GM21825 (cell line): ENCODE measurements around the gene KANSL1.

Source experiments
- ATAC-seq: cut with Tn5 transposase; IDR thresholded peaks from one replicate; pipeline ENCODE4 v1.9.1; 2021; ENCODE audit warnings: mild to moderate bottlenecking, moderate library complexity; ENCODE audit not compliant: unreplicated experiment

The KANSL1 gene

DNA sequence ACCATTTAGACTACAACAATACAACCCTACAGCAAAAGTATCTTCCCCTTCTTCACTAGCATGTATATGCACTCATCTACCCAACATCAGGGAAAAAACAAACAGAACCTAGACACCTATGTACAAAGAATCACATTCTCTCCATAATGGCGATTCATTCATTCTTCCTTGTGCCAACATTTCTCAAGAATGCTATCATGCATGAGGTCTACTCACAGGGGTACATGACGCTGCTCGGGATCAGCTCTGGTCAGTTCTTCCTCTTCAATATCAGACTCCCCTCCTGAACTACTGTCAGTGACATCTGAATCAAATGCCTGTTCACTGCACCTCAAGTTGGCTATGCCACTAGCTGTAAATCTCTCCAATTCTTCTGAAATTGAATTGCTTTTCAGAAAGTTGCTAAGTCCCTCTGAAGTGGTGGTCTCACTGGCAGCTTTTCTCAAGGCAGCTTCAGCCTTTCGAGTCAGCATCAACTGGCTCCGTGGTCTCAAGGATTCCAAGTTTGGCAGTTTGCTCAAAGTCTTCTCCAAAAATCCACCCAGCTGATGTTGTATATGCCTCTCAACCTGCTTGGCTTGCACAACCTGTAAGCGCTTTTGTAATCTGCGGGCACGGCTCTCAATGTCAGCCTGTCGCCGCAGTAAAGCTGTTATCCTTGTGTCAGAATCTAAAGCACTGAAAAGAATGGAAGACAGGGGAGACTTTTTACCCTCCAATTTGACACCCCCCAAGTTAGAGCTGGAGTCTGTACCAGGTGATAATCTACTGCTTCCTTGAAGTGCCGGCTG, 22.4 kb downstream of the KANSL1 start:
- no peak for ATAC-seq

DNA sequence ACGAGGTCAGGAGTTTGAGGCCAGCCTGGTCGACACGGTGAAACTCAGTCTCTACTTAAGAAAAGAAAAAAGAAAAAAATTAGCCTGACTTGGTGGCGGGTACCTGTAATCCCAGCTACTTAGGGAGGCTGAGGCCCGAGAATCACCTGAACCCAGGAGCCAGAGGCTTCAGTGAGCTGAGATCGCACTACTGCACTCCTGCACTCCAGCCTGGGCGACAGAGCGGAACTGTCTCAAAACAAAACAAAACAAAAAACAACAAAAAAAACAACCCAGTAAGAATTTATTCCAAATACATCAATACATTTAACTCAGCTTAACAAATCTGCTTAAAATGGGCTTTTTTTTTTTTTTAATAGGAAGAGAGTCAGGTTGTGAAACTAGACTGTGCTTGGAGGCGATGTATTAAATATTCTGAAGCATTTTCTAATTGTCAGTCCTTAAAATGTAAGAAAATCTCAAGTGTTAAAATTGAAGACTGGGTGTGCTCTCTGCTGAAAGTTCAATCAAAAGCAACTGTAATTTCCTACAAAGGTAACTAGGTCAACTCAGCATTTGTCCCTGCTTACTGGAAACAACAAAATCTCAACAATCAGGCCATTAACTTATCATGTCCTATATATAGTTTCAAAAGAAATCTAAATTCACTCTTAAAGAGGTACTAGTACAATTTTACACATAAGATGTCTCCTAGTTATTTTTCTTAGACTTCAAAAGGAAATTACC, 23.2 kb downstream of the KANSL1 start:
- no peak for ATAC-seq

DNA sequence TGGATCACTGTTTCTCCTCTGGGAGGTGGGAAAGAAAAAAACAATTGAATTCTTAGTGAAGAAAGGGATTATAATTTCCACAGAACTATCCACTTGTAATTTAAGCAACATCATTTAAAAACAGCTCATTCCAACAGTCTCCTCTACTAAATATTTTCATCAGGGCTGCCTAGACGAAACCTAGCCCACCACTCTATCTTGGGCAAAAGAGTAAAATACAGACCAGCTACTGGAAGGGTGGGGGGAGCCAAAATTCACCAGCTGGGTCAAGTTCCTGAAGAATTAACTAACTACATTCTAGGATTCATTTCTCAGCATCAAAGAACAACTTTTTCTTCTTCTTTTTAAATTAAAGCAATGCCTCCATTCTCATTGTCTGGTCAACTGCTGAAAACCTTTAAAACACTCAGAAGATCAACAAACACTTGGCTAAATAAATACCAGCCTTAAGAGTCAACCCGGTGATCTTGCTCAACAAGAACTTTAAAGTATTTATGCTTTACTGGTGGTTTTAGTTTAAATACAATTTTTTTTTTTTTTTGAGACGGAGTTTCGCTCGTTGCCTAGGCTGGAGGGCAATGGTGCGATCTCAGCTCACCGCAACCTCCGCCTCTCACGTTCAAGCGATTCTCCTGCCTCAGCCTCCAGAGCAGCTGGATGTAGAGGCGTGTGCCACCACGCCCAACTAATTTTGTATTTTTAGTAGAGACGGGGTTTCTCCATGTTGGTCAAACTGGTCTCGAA, 25.2 kb downstream of the KANSL1 start:
- ATAC-seq = no peak

DNA sequence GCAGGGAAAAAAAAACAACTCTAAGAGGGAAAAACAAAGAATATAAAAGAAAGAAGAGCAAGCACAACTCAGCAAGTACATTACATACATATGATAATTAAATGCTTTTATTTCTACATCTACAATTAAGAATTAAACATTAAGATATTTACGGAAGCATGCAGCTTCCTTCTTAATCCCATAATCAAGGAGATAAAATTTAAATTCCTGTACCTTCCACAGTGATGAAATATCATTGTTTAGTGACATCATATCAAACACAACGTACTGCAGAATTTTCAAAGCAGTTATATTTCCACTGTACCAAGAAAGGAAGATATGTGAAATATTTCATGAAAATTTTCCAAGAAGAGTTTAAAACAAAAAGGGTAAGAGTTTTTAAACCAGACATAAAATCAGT, 26.0 kb downstream of the KANSL1 start:
- ATAC-seq = no peak

DNA sequence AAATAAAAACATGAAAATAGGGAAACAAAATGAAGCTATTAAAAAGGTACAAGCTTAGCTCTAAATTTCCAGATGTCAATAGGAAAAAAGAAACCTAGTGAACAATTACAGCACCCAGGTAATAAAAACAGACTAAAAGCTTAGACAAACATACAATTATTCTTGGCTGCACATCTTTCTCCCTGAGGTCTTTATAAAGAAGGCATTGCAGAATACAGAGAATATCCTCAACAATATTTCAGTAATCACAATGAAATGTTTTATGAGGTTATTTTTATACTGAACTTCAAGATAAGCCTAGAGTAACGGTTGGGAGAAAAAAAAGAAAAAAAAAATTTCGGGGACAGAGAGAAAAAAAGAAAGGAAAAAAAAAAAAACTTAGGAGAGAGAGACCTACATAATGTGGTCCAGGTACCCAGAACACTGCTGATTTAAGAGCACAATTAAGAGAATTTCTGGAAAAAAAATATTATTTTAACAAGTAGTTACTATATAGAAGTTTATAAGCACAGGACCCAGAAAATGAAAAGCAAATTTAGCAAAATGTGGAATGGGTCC, 26.5 kb downstream of the KANSL1 start:
- ATAC-seq = no peak

DNA sequence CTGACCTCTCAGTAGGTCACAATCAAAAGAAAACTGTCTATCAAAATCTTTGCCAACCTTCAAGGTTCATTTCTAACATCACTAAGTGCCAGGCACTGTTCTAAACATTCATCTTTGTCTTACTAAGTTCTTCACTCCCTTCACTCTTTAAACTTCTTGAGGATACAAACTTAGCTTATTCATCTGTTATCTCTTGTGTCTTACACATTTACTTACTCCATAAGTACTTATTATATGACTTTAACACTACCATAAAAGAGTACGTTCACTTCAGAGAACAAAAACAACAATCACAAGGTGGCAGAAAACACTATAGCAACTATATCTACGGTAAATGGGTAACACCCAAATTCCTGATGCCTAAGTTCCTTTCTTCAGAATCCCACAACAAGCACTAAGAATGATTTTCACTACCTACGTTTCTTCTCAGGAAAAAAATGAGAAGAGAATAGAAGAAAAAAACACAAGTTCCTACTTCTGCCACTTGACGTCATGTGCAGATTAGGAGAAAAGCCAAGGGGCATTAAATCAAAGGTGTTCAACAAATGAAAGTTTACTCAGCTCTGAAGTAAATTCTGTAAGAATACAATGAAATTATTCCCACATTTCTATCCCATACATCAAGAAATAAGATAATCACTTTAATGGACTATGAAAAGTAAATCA, 29.2 kb downstream of the KANSL1 start:
- ATAC-seq = no peak

DNA sequence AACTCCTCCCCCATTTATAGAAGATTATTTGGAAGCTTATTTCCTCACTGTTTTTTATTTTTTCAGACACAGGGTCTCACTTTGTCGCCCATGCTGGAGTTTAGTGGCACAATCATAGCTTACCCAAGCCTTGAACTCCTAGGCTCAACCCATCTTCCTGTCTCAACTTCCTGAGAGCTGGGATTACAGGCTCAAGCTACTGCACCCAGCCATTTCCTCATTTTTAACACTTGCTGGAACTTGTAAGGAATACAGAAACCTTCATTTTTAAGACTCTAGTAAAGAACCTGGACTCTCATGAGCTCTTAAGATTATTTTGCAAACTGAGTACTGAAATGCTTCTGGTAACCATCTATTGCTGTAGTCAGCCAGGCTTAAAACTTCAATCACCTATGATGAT, 29.9 kb downstream of the KANSL1 start:
- ATAC-seq = no peak

DNA sequence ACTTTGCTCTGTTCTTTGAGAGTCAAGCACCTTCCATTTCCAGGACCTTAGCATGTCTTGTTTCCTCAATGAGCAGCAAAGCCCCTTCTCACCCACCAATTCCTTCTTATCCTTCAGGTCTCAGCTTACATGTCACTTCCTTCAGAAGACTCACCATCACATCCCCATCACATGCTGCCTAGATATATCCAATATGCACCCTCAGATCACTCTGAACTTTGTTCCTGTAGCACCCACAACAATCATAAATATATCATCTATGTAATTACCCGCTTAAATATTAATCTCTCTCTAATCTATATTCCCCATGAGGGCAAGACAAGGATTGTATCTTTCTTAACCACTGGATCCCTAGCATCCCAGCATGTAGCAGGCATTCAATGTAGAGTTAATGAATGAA, 30.4 kb downstream of the KANSL1 start:
- no peak for ATAC-seq

DNA sequence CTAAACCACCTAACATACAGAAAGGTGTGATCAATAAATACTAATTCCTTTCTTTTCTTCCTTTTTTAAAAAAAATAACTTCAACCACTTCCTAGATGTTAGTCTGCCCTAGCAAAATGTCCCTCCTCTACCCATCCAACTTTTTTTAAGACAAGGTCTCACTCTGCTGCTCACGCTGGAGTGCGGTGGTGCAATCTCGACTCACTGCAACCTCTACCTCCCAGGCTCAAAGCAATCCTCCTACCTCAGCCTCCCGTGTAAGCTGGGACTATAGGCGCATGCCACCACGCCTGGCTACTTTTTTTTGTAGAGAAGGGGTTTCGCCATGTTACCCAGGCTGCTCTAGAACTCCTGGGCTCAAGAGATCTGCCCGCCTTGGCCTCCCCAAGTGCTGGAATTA, 33.1 kb downstream of the KANSL1 start:
- ATAC-seq = no peak

DNA sequence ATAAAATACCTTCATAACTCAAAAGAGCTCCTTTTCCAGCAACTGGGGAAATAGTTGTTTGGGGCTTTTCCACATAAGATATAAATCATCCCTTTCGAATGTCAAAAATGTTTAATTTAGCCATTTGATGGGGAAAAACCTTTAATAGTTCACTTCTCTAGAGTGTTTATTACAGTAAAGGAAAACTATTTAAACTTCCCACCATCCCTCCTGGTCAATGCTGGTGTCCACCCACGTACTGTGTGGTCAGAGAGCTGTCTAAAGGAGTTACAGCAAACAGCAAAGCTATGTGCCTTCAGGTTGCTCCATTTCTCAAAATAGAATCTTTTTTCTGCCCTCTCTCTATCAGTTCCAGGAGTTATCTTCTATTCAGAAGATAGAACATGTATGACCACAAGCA, 33.5 kb downstream of the KANSL1 start:
- ATAC-seq = no peak

DNA sequence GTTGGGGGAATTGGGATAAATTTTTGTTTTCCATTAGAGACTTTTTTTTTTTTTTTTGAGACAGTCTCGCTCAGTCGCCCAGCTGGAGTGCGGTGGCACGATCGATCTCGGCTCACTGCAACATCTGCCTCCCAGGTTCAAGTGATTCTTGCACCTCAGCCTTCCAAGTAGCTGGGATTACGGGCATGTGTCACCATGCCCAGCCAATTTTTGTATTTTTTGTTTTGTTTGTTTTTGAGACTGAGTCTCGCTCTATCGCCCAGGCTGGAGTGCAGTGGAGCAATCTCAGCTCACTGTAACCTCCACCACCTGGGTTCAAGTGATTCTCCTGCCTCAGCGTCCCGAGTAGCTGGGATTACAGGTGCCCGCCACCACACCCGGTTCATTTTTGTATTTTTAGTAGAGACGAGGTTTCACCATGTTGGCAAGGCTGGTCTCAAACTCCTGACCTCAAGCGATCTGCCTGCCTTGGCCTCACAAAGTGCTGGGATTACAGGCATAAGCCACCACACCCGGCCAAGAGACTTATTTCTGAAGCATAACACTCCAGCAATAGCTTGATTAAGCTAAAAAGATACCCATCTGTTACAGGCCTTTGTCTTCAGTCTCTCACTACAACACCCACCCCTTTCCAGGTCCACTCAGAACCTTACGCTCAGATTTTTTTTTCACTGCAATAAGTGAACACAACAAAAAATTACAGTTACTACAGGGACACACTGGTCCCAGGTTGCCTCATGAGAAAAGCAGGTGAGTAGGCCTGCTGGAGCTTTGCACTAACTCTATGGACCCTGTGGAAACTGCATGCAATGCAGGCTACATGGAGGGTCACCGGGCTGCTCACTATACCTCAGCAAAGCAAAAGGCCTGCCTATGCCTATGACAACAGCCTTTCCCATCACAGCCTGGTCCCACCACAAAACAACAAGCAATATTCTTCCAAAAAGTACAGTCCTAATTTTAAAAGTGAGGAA, 34.6 kb downstream of the KANSL1 start:
- no peak for ATAC-seq

DNA sequence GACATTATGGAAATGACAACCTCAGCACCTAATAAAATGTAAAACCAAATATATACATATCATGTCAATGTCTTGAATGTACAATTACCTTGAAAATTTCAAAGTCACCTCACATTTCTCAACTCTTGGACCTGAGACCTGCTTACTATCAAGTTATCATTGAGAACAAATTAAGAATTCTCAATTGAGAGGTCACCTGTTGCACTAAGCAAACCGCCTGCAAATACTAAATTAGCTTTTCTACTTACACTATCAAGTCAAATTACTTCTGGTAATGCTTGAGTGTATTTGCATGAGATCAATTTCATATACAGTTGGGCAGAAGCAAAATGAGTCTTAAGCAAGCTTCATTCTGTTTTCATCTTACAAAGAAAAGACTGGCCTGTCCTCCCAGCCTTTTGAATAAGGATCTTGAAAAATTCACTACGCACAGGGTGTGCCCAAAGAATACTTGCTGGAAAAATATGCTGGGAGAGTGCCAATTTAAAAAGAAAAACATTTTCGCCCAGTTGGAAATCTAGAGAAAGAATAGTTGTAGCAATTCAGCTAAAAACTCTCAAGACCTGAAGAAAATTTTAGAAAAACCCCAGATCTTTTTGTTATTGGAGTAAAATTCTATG, 35.7 kb downstream of the KANSL1 start:
- no peak for ATAC-seq

DNA sequence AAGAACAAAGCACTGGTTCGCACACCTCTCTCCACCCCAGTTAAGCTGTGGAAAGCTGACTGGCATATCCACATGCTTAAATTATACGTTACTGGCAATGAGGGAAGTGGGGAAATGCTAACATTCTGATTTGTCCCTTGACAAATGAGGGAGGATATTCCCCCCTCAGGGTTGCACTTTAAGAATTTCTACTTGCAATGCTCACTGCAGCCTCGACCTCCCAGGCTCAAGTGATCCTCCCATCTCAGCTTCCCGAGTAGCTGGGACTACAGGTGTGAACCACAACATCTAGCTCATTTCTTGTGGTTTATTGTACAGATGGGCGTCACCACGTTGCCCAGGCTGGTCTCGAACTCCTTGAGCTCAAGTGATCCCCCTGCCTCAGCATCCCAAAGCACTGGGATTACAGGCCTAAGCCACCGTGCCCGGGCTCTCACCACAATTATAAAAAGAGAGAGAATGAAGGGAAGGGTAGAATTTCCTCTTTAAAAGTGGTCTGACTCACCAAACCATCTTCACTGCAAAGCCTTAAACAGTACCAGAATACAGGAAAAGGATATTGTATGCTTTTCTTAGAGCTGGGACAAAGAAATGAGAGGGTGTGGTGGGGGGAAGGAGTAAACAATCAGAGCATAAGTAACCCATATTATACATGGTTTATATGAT, 38.9 kb downstream of the KANSL1 start:
- no peak for ATAC-seq

DNA sequence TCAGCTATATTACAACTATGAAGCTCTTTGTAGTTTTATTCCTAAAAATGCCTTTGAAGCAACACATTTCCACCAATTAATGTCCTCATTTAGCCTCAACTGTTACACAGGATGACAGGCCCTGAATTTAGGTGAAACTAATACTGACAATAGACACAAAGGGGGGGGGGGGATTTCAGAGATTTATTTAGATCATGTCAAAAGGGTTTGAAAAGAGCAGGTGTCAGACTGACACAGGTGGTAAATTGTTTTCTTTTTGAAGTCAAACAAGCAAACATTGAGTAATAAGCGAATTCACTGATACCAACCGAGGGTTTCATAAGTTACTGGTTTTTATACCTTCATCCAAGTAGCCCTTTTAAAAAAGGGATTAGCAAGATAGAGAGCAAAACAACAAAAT, 40.8 kb downstream of the KANSL1 start:
- ATAC-seq = no peak

DNA sequence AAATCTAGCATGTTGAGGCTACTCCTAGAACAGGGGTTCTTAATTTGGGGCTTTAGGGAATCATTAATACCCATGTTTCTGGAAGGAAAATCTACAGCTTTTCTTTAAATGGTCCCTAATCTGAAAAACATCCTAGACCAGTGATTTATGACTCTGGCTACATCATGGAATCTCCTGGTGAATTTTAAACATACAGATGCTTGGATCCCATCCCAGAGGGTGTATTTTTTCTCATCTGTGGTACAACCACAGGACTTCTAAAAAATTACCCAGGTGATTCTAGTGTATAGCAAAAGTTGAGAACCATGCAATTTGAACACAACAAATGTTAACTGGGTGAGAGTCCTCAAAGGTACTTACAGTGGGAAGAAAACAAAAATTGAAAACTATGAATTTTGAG, 41.5 kb downstream of the KANSL1 start:
- ATAC-seq = no peak

DNA sequence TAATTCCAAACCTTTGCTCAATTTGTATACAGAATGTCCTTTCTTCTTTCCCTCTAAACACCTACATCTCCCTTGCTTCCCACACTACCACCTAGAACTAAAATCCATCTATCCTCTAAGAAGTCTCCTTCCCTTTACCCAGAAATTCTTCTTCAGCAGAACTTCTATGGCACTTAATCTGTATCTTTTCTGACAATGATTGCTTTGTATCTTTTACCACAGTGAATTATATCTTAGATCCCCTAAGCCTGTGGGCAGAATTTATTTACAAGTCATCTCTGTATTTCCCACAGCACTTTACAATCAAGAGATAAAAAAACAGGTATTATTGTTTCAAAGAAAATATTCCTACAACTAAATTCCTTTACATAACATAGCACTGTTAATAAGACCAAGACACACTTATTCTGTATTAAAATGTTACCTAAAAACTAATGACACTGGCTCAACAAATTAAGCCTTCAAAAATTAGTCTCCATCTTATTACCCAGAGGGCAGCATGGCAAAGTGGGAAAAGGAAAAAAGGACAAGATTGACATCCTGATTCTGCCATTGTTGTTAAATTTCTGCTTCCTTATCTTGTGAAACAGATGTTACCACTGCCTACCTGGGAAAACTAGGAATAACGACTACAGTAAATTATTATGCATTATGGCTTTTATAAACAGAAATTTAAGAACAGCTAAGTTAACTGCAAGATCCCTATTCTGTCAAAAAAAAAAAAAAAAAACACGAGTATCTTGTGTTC, 42.8 kb downstream of the KANSL1 start:
- no peak for ATAC-seq

DNA sequence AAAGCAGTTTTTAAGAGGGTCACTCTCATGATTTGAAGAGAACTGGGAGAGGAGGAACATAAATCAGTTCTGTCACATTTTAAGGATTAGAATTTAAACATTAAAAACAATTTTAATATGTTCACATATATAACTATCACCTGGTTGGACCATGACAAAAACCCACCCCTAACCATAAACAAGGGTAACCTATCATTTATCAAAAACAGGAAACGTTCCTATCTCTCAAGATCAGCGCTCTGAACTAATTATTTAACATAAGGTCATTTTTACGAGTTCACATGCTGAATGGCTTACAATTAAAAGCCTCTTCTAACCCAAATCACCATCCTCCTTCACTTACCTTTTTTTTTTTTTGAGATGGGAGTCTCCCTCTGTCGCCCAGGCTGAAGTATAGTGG, 45.0 kb downstream of the KANSL1 start:
- ATAC-seq = no peak

DNA sequence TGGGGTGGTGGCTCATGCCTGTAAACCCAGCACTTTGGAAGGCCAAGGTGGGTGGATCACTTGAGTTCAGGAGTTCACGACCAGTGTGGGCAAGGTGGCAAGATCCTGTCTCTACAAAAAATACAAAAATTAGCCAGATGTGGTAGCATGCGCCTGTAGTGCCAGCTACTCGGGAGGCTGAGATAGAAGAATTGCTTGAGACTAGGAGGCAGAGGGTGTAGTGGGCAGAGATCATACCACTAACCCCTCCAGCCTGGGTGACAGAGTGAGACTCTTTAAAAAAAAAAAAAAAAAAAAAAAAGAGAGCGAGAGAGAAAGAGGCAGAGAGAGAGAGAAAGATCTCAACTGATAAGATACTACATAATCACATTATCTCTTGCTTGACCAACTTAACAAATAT, 45.9 kb downstream of the KANSL1 start:
- no peak for ATAC-seq
